ENCODE results near the gene ALK. TPM values are rescaled to one million over a fixed set of nuclear protein-coding genes. Genes with fewer than 3 reads are reported as not detected.

ALK gene
- total RNA-seq, 1 experiment from 2014 or later: 0.07 TPM

DNA sequence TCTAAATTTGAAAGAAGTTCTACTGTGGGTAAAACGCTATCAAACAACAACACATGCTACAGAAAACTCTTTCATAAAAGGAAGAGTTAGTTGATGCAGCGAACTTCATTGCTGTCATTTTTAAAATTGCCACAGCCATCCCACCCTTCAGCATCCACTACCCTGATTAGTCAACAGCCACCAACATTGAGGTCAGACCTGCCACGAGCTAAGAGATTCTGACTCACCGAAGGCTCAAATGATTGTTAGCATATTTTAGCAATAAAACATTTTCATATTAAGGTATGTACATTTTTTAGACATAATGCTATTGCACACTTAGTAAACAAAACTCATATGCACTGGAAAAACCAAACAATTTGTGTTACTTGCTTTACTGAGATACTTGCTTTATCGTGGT lies 459.1 kb downstream of the ALK start:
- peak; percentile 55 for DNase-seq (ENCODE audit: unreplicated experiment)

GRCh38 chr2:29460190-29460589 lies 461.2 kb downstream of the ALK start:
- intact Hi-C loops (cut with micrococcal nuclease): loop anchor here (5.0 kb wide), 1 partner anchor 393 kb away; no protein-coding TSS in a partner anchor
- POLR2A ChIA-PET: no interaction called here
- CTCF ChIA-PET: interaction anchor here (0.6 kb wide), 1 partner anchor 1375 kb away, joined by 5 read pairs; no protein-coding TSS in a partner anchor

More for the DNA sequence above, 459.1 kb downstream of the ALK start:
- CTCF ChIA-PET: no interaction called here
- no peak for TF ChIP-seq CTCF (IDR thresholded peaks at IDR 0.05; ENCODE audit: unreplicated experiment)
- POLR2A ChIA-PET: interaction anchor here (1.2 kb wide), 1 partner anchor 19 kb away, joined by 4 read pairs; no protein-coding TSS in a partner anchor
- H3K36me3 Mint-ChIP-seq (ENCODE audit: insufficient read depth, unreplicated experiment): no peaks in the 10 kb centered on the region
- no TSS peak for BruUV-seq (replicated peaks)
- H3K4me1 Mint-ChIP-seq (ENCODE audit: insufficient read depth, unreplicated experiment): peaks cover 26% of the 10 kb centered on the region
- H3K9me3 Mint-ChIP-seq (ENCODE audit: unreplicated experiment): no peaks in the 10 kb centered on the region
- no peaks in the 10 kb centered on the region for H3K27me3 Mint-ChIP-seq (ENCODE audit: insufficient read depth, unreplicated experiment)
- no peak overlapping the region for H3K27ac Mint-ChIP-seq (ENCODE audit: low read depth, unreplicated experiment)
- intact Hi-C loops (cut with micrococcal nuclease): loop anchor here (5.0 kb wide), 1 partner anchor 395 kb away; no protein-coding TSS in a partner anchor
- H3K4me3 Mint-ChIP-seq (ENCODE audit: unreplicated experiment): no peak overlapping the region

DNA sequence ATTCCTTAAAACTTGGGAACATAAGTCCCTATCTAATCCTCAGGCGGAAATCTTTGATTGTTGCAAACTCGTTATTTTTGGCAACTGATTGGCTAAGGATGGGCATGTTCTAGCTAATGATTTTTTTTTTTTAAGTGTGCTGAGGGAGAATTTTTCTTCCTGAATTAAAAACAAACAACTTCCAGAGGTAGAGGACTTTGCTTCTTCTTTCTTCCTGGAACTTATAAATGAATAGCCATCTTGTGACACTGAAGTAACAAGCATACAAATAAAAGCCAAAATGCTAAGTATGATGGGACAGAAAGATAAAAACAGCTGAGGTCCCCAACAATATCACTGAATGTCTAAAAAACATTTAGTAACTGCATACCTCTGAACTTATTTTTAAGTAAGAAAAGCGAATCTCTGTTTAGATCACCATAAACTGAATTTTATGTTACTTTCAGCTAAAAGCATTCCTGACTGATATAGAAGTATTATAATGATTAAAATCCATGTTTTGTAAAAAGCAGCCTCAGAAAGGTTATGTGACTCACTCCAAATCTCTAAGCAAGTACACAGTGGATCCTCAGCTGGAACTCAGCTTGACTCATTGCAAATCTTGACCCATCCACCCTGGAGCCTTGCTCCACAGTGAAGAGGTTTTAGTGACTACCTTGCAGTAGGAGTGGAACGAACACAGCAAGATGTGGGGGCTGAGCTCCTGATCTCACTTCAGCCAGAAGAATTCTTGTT lies 461.8 kb downstream of the ALK start:
- ChIA-PET CTCF (no interaction called here), POLR2A (no interaction called here)
- no peak for TF ChIP-seq CTCF (IDR thresholded peaks at IDR 0.05; ENCODE audit: unreplicated experiment)
- BruUV-seq (replicated peaks): no TSS peak
- H3K36me3 Mint-ChIP-seq (ENCODE audit: insufficient read depth, unreplicated experiment): no peaks in the 10 kb centered on the region
- H3K4me1 Mint-ChIP-seq (ENCODE audit: insufficient read depth, unreplicated experiment): peaks cover 30% of the 10 kb centered on the region
- H3K27me3 Mint-ChIP-seq (ENCODE audit: insufficient read depth, unreplicated experiment): no peaks in the 10 kb centered on the region
- H3K9me3 Mint-ChIP-seq (ENCODE audit: unreplicated experiment): no peaks in the 10 kb centered on the region
- no peak overlapping the region for H3K27ac Mint-ChIP-seq (ENCODE audit: low read depth, unreplicated experiment)
- peak; percentile 64 for DNase-seq (ENCODE audit: unreplicated experiment)
- no peak overlapping the region for H3K4me3 Mint-ChIP-seq (ENCODE audit: unreplicated experiment)
- intact Hi-C loops (cut with micrococcal nuclease): loop anchor here (5.0 kb wide), 1 partner anchor 392 kb away; no protein-coding TSS in a partner anchor

More at GRCh38 chr2:29460190-29460589, 461.2 kb downstream of the ALK start:
- no peak for DNase-seq (ENCODE audit: unreplicated experiment)
- Mint-ChIP-seq H3K27me3 (ENCODE audit: insufficient read depth, unreplicated experiment) (no peaks in the 10 kb centered on the region), H3K36me3 (ENCODE audit: insufficient read depth, unreplicated experiment) (no peaks in the 10 kb centered on the region), H3K9me3 (ENCODE audit: unreplicated experiment) (no peaks in the 10 kb centered on the region), H3K4me1 (ENCODE audit: insufficient read depth, unreplicated experiment) (peaks cover 30% of the 10 kb centered on the region), H3K4me3 (ENCODE audit: unreplicated experiment) (no peak overlapping the region), H3K27ac (ENCODE audit: low read depth, unreplicated experiment) (no peak overlapping the region)
- no TSS peak for BruUV-seq (replicated peaks)
- TF ChIP-seq CTCF (IDR thresholded peaks at IDR 0.05; ENCODE audit: unreplicated experiment): no peak

GRCh38 chr2:29456429-29456828 lies 465.0 kb downstream of the ALK start:
- Mint-ChIP-seq H3K4me3 (ENCODE audit: unreplicated experiment) (no peak overlapping the region), H3K27ac (ENCODE audit: low read depth, unreplicated experiment) (no peak overlapping the region), H3K36me3 (ENCODE audit: insufficient read depth, unreplicated experiment) (no peaks in the 10 kb centered on the region), H3K27me3 (ENCODE audit: insufficient read depth, unreplicated experiment) (no peaks in the 10 kb centered on the region), H3K4me1 (ENCODE audit: insufficient read depth, unreplicated experiment) (peaks cover 11% of the 10 kb centered on the region), H3K9me3 (ENCODE audit: unreplicated experiment) (no peaks in the 10 kb centered on the region)
- TF ChIP-seq CTCF (IDR thresholded peaks at IDR 0.05; ENCODE audit: unreplicated experiment): no peak
- intact Hi-C loops (cut with micrococcal nuclease): no loop called here
- no peak for DNase-seq (ENCODE audit: unreplicated experiment)
- CTCF ChIA-PET: interaction anchor here (0.6 to 0.7 kb wide), 2 partner anchors 11 to 498 kb away, joined by 3 read pairs; no protein-coding TSS in a partner anchor
- BruUV-seq (replicated peaks): no TSS peak
- POLR2A ChIA-PET: no interaction called here

Measured in MCF 10A (cell line).